Measurements from ENCODE around the gene COBL. TPM values are rescaled to one million over a fixed set of nuclear protein-coding genes. Genes with fewer than 3 reads are reported as not detected.

The COBL gene
- total and polyA plus RNA-seq, 9 of the 15 experiments (the other 6 are each of a cell fraction or from before 2014, with no cell fraction given), result 0.01 to 2.4 (median 0.09) TPM; not detected in 3

- CTCF ChIA-PET (ENCODE audit: low intra/inter-chr PET ratio), result no interaction called here
- no peaks in the 10 kb centered on the region for H3K36me3 ChIP-seq (ENCODE audit: control insufficient read depth, insufficient read depth, low read length)
- BruUV-seq (replicated peaks), result no TSS peak
- H4K20me1 ChIP-seq (replicated peaks; ENCODE audit: control insufficient read depth, insufficient read depth, low read length), result no peaks in the 10 kb centered on the region
- no peaks in the 10 kb centered on the region for H3K27me3 ChIP-seq (ENCODE audit: control insufficient read depth in 2 of 2, insufficient read depth in 2 of 2, low read length in 2 of 2)
- no peak overlapping the region for H3K27ac ChIP-seq (ENCODE audit: extremely low read depth, low read depth, low read length)
- no peak overlapping the region for H3K4me2 ChIP-seq (ENCODE audit: insufficient read depth, low read length)
- H3K9me1 ChIP-seq (ENCODE audit: control insufficient read depth, insufficient read depth, low read length), result no peaks in the 10 kb centered on the region
- TF ChIP-seq CHD7 (IDR thresholded peaks at IDR 0.05; ENCODE audit: low read depth, low read length) (no peak), REST (IDR thresholded peaks at IDR 0.05; ENCODE audit: borderline replicate concordance) (peak; percentile 45), REST (CRISPR knock-in tag; IDR thresholded peaks at IDR 0.05; ENCODE audit: low read depth) (no peak)
- DNase-seq (ENCODE audit: extremely low read depth in 1 of 4, low spot score in 3 of 4) (no peak), FAIRE-seq (no peak), ATAC-seq (no peak)
- H3K9ac ChIP-seq (ENCODE audit: insufficient read depth in 1 of 2, low read depth in 2 of 2, low read length in 2 of 2), result no peak overlapping the region
- intact Hi-C loops (cut with micrococcal nuclease), result no loop called here
- POLR2A ChIA-PET, result no interaction called here
- WGBS (ENCODE audit: insufficient coverage, low coverage, missing lambda C conversion rate), result 0% methylated on average over 1 of the region's 1 CpG
- in situ Hi-C loops (cut with MboI), result loop anchor here (5.0 kb wide), 1 partner anchor 197 kb away; no protein-coding TSS in a partner anchor
- no peaks in the 10 kb centered on the region for H3K9me3 ChIP-seq (replicated peaks; ENCODE audit: control insufficient read depth, insufficient read depth, low read depth, low read length)
- no peak overlapping the region for H3K4me3 ChIP-seq
- H2AFZ ChIP-seq (ENCODE audit: low read depth, low read length), result no peak overlapping the region
- no peaks in the 10 kb centered on the region; a peak in 1 of 5 replicates for H3K4me1 ChIP-seq (replicated peaks in 1 of 2; ENCODE audit: control insufficient read depth in 2 of 2, insufficient read depth in 2 of 2, low read length in 2 of 2)
- no peaks in the 10 kb centered on the region for H3K79me2 ChIP-seq (ENCODE audit: control insufficient read depth, insufficient read depth, low read length)
Measured at GRCh38 chr7:51165337-51165736, 151.3 kb downstream of the COBL start.
